GM18498 (cell line): ENCODE data around the gene FILIP1L.

Source experiments
- ATAC-seq: cut with Tn5 transposase; IDR thresholded peaks from one replicate; pipeline ENCODE4 v1.9.1; 2021; ENCODE audit warnings: mild to moderate bottlenecking, moderate library complexity; ENCODE audit not compliant: unreplicated experiment

Gene FILIP1L

GRCh38 chr3:100045696-100046095 is 68.6 kb downstream of the FILIP1L start:
- ATAC-seq = no peak

GRCh38 chr3:100044369-100044768 is 69.9 kb downstream of the FILIP1L start:
- peak; percentile 79 for ATAC-seq

GRCh38 chr3:100043271-100043670 is 71.0 kb downstream of the FILIP1L start:
- no peak for ATAC-seq

- no peak for ATAC-seq
These were observed 71.9 kb downstream of the FILIP1L start for GRCh38 chr3:100042166-100042981.

- ATAC-seq = no peak
These were observed 73.0 kb downstream of the FILIP1L start for GRCh38 chr3:100041328-100041749.

GRCh38 chr3:100040451-100041225 is 73.7 kb downstream of the FILIP1L start:
- no peak for ATAC-seq

- no peak for ATAC-seq
These were observed 75.2 kb downstream of the FILIP1L start for GRCh38 chr3:100039075-100039474.

- no peak for ATAC-seq
These were observed 80.3 kb downstream of the FILIP1L start for GRCh38 chr3:100033903-100034471.

GRCh38 chr3:100033184-100033583 is 81.1 kb downstream of the FILIP1L start:
- ATAC-seq = no peak

- ATAC-seq = no peak
These were observed 82.1 kb downstream of the FILIP1L start for GRCh38 chr3:100032243-100032642.

- ATAC-seq = no peak
These were observed 83.3 kb downstream of the FILIP1L start for GRCh38 chr3:100030914-100031425.

GRCh38 chr3:100030346-100030745 is 84.0 kb downstream of the FILIP1L start:
- no peak for ATAC-seq

- peak; percentile 47 for ATAC-seq
These were observed 84.6 kb downstream of the FILIP1L start for GRCh38 chr3:100029689-100030088.

GRCh38 chr3:100029052-100029451 is 85.2 kb downstream of the FILIP1L start:
- no peak for ATAC-seq

- ATAC-seq = no peak
These were observed 87.0 kb downstream of the FILIP1L start for GRCh38 chr3:100027321-100027720.

- ATAC-seq = no peak
These were observed 89.6 kb downstream of the FILIP1L start for GRCh38 chr3:100024520-100025303.

GRCh38 chr3:100023595-100023994 is 90.7 kb downstream of the FILIP1L start:
- no peak for ATAC-seq

- ATAC-seq = no peak
These were observed 91.2 kb downstream of the FILIP1L start for GRCh38 chr3:100023150-100023549.

- ATAC-seq = no peak
These were observed 91.8 kb downstream of the FILIP1L start for GRCh38 chr3:100022506-100022905.

- no peak for ATAC-seq
These were observed 93.2 kb downstream of the FILIP1L start for GRCh38 chr3:100020876-100021644.
